ENCODE results near the gene LY9.

DNA sequence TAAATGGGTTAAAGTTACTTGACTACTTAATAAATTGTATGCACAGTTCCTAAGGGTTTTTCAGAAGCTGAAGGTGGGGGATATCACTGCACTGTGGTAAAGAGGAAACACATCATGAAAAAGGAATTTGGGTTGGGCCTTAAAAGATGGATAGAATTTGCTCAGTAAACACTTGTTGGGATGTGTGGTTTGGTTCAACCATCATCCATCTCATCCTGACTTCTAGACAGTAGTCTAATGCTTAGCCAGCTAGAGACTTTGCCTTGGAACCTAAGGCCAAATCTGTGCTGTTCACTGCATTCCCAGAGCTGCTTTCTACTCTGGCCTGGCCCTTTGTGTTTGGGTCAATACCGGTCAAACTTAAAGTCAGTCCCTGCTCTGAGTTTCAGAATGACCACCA lies 30.6 kb downstream of the LY9 start:
- TF ChIP-seq, protein P1, sequence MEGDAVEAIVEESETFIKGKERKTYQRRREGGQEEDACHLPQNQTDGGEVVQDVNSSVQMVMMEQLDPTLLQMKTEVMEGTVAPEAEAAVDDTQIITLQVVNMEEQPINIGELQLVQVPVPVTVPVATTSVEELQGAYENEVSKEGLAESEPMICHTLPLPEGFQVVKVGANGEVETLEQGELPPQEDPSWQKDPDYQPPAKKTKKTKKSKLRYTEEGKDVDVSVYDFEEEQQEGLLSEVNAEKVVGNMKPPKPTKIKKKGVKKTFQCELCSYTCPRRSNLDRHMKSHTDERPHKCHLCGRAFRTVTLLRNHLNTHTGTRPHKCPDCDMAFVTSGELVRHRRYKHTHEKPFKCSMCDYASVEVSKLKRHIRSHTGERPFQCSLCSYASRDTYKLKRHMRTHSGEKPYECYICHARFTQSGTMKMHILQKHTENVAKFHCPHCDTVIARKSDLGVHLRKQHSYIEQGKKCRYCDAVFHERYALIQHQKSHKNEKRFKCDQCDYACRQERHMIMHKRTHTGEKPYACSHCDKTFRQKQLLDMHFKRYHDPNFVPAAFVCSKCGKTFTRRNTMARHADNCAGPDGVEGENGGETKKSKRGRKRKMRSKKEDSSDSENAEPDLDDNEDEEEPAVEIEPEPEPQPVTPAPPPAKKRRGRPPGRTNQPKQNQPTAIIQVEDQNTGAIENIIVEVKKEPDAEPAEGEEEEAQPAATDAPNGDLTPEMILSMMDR (IDR thresholded peaks at IDR 0.05) = no peak
- no peak for TF ChIP-seq POLR2A (IDR thresholded peaks at IDR 0.05)

Data from lower leg skin (tissue), 3 donors.